GM12892 (cell line): ENCODE results near the gene WDFY4.

Experiments
- DNase-seq: peaks from one replicate; pipeline ENCODE4 v3.0.0; 2011; ENCODE audit not compliant: insufficient read length
- FAIRE-seq: peaks from 2 replicates; lab custom pipeline; 2011; peaks lifted over from hg19 to GRCh38; lab: Jason Lieb, UNC
- POLR2A ChIP-seq: IDR thresholded peaks from 2 replicates; pipeline ENCODE4 v1.6.1; 2011; ENCODE audit warnings: low read depth, low read length, control low read depth
- POLR2AphosphoS5 ChIP-seq: IDR thresholded peaks from 2 replicates; pipeline ENCODE4 v1.6.1; 2011; ENCODE audit warnings: low read depth, low read length, control low read depth
- TAF1 ChIP-seq: IDR thresholded peaks from 2 replicates; pipeline ENCODE4 v1.6.1; 2011; ENCODE audit warnings: low read depth, mild to moderate bottlenecking, control low read depth, low read length, borderline replicate concordance

WDFY4 gene

DNA sequence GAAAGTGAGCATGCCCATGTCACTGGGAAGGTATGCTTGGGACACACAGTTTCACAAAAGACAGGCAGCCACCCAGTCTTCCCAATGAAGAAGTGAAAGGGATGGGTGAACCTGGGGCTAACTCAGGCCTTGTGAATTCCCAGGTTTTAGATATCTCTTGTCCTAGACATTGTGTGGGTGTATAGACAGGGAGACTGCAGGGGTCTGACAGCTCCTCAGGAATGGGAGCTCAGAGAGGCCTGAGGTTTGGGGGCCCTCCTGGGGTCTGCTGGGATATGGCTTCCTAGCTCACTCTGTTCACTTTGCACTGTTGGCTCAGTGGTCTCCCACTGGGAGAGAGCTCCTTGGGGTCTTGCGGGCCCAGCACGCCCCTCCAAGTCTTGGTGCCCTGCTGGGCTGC lies 47.0 kb downstream of the WDFY4 start:
- DNase-seq (no peak), FAIRE-seq (no peak)
- TF ChIP-seq POLR2A (no peak), POLR2AphosphoS5 (no peak), TAF1 (no peak)

DNA sequence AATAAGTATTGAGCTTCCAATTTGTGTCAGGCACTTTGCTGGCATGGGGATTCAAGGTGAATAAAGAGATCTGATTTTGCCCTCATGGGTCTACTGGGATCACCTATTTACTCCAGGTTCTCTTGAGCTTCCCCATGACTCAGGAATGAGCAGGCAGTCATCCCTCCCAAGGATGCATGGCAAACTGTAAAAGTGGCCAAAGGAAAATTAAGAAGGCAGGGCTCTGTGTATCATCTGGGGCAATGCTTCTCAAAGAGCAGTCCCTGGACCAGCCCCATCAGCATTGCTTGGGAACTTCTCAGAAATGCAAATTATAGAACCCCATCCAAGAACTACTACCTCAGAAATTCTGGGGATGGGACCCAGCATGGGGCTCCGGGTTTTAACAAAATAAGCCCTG lies 48.7 kb downstream of the WDFY4 start:
- TF ChIP-seq POLR2AphosphoS5 (no peak), TAF1 (no peak), POLR2A (no peak)
- FAIRE-seq (no peak), DNase-seq (no peak)

DNA sequence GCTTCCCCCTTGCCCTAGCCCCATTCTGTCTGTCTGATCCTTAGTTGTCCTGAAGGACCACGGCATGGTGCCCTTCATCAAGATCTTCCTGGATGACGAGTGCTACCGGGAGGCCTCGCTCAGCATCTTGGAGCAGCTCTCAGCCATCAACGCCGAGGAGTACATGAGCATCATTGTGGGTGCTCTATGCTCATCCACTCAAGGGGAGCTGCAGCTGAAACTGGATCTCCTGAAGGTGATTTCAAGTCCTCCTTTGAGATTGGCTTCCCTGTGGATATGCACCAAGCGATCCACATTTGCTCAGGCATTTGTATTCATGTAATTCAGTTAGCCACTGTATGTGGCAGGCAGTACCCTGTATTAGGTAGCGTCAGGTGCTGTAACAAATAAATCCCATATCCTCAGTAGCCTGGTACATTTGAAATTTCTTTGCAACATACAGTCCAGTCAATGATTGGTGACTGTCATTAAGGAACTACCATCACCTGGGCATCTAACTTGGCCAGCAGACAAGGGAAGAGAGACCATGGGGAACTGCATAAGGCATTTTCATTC lies 51.2 kb downstream of the WDFY4 start:
- no peak for TF ChIP-seq TAF1
- no peak for DNase-seq
- FAIRE-seq, result no peak

DNA sequence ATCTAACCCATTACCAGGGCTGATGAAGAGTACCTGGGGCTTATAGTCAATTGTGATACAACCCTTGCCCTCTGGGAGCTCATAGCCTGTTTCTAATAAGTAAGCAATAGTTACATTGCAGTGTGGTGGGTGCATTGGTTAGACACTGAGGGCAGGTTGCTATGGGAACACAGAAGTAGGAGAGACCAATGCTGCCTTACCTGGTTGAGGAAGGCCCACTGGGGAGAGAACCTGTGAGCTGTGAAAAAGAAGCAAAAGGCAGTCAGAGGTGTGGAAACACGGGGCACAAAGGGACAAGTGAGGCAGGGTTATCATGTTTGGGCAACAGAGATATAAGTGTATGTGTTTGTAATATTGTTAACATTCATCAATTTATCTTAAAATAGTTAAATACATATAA lies 51.9 kb downstream of the WDFY4 start:
- FAIRE-seq (no peak), DNase-seq (no peak)
- no peak for TF ChIP-seq POLR2A
- TF ChIP-seq POLR2AphosphoS5, result no peak
- TF ChIP-seq TAF1, result no peak

DNA sequence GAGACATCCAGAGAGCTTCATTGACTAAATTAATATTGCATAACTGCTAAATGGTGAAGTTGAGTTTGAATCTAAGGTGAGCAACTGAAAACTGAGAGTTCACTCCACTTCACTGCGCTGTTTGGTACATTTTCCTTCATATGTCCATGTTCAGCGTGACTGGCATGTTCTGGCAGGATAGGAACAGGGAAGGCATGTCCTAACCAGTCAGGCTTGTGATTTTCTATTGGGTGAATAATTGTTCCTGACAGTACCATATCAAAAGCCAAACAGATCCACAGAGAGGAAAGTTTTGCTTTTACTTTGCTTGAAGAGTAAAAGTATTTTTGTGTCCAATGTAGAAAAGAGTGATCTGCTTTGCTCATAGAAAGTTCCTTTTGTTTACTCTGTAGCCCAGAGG lies 53.2 kb downstream of the WDFY4 start:
- no peak for TF ChIP-seq POLR2AphosphoS5
- TF ChIP-seq POLR2A, result no peak
- no peak for TF ChIP-seq TAF1
- DNase-seq (no peak), FAIRE-seq (no peak)

DNA sequence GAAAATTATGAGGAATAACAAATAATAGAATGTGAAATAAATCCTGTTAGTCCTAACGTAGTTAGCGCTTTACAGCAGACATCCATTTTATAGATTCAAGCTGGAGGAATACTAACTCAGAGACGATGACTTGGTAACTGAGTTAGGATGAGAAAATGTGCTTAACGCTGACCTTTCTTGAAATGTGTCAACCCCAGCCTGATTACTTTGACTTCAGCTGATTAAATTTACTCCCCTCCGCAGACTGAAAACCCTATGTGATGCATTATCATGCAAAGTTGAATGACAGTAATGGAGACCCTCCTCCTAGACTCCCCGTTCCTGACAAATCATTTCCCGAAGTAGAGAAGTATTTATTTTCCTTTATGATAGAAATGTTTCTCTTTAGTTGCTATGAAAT lies 54.5 kb downstream of the WDFY4 start:
- TF ChIP-seq POLR2AphosphoS5, result no peak
- no peak for DNase-seq
- FAIRE-seq, result no peak

DNA sequence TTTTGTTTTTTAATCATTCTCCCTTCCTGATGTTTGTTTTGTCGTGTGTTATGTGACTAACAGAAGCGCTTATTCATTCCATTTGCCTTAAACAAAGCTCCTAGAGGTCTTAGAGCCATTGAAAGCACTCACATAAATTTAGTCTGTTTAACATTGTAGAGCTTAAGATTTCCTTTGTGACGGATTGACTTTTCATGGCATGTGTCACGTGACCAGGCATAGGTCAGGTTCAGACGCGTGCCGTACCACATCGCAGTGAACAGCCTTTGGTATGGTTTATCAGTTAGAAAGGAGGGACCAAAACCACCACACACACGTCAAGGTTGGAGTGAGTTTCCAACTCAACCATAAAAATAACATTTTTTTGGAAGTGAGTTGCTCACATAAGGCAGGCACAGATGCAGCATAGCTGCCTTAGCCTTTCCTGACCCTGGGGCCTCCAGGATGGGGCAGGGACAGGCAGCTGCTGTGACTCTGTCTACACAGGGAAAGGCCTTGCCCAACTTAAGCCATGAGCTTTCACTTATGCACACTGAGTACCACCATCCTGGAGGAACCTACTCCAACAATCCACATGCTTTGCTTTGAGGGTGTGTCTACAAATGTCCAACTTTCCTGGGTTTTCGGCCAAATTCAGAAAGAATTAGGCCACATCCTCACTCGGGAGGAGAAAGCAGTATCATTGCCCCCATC lies 55.5 kb downstream of the WDFY4 start:
- TF ChIP-seq POLR2AphosphoS5 (no peak), TAF1 (no peak), POLR2A (no peak)
- FAIRE-seq (no peak), DNase-seq (no peak)

DNA sequence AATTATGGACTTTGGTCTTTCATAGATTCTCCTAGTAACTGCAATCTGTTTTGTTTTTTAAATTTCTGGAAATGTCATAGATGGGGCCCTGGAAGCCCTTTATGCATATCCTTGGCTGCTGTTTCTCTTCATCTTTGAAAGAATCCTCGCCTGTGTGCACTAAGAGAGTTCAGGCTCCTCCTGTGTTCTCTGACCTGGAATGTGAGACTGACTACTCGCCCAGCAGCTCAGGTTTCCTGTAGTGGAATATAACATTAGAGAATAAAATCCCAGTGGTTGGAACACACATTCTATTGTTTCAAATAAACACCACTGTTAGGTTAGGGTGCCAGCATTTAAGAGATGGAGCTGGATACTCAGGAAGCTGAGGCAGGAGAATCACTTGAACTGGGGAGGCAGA lies 56.3 kb downstream of the WDFY4 start:
- no peak for FAIRE-seq
- DNase-seq, result no peak
- TF ChIP-seq POLR2A (no peak), POLR2AphosphoS5 (no peak), TAF1 (no peak)

DNA sequence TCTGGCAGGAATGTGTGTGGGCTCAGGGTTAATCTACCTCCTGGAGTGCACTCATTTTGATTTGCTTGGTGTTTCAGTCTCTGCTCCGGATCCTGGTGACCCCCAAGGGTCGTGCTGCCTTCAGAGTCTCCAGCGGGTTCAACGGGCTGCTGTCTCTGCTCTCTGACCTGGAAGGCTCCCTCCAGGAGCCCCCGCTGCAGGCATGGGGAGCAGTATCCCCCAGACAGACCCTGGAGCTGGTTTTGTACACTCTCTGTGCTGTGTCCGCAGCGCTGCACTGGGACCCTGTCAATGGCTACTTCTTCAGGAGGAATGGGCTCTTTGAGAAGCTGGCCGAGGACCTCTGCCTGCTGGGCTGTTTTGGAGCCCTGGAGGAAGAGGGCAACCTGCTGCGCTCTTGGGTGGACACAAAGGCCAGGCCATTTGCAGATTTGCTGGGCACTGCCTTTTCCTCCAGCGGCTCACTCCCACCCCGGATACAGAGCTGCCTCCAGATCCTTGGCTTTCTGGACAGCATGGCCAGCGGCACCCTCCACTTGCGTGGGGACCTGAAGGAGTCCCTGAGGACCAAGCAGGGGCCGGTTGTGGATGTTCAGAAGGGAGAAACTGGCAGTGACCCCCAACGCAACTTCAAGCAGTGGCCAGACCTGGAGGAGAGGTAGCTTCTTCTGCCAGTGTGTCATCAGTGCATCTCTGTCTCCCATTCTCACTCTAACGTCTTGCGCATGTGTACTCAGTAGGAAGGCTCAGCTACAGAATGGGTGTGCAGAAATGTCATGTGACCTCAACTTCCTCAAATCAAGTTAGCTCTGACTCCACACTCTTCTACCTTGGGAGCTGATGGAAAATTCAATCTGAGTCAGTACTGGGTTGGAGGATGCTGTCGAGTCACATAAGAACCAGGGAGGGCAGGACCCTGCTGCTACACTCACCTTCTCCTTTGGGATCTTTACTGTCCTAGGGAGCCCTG lies 58.5 kb downstream of the WDFY4 start:
- TF ChIP-seq POLR2A, result no peak
- TF ChIP-seq TAF1, result no peak
- no peak for TF ChIP-seq POLR2AphosphoS5
- FAIRE-seq, result no peak
- no peak for DNase-seq

DNA sequence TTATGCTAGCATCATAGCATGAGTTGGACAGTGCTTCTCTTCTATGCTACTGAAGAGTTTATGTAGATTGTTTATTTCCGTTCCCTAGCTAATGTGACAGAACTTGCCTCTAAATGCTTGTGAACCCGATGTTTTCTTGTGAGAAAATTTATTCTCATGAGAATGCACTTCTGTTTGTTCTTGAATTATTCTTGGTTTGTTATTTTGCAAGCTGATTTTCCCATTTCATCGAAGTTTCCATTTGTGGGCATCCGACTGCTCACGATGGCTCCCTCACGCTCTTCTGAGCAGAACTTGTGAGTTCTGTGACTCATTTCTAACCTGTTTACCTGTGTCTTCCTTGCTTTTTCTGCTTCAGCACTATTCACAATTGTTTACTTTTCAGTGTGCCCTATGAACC lies 59.9 kb downstream of the WDFY4 start:
- no peak for DNase-seq
- peak; percentile 73 for FAIRE-seq
- TF ChIP-seq POLR2AphosphoS5 (no peak), POLR2A (no peak), TAF1 (no peak)

DNA sequence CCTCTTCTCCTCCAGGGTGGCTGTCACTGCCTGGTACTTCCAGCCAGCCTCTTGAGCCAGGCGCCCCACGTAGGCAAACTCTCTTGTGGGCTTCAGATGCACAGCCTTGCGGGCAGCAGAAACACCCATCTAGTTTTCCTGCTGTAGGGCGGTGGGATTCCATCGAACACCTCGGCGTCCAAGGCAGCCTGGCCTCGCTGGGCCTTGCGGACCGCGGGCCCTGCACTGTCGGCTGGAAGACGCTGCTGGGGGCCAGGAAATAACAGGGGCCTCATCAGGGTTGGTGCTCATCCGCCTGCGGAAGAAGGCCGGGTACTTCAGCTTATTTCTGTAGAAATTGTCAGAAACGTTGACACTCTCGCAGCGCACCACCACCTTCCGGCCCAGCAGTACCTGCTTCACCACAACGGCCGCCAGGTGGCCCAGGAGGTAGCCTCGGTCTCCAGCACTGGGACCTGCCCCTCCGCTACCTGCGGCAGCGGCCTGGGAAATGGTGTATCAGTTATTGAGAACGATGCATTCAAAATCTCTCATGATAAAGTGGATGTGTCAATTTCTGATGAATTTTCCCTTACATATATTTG lies 61.1 kb downstream of the WDFY4 start:
- peak; percentile 57 for FAIRE-seq
- TF ChIP-seq TAF1 (no peak), POLR2A (no peak), POLR2AphosphoS5 (no peak)

More for the DNA sequence above, 61.1 kb downstream of the WDFY4 start:
- no peak for DNase-seq
